GM12892 (cell line): ENCODE data around the gene PRKN.

Experiments used
- POLR2A ChIP-seq: IDR thresholded peaks from 2 replicates; pipeline ENCODE4 v1.6.1; 2011; ENCODE audit warnings: low read depth, low read length, control low read depth
- TAF1 ChIP-seq: IDR thresholded peaks from 2 replicates; pipeline ENCODE4 v1.6.1; 2011; ENCODE audit warnings: low read depth, mild to moderate bottlenecking, control low read depth, low read length, borderline replicate concordance

- no peak for TF ChIP-seq TAF1
- TF ChIP-seq POLR2A, result no peak
These were observed 627.5 kb downstream of the PRKN start for GRCh38 chr6:162100096-162100495.
